Transverse colon (tissue), 4 donors: ENCODE results near the gene KRT23.

Source experiments
- EP300 ChIP-seq: sonication (generic); formaldehyde crosslinking; IDR thresholded peaks from one replicate; pipeline ENCODE4 v1.6.1; 2017; ENCODE audit warnings: antibody characterized with exemption, low read depth
- POLR2A ChIP-seq: fragments of 450-650 bp; IDR thresholded peaks from one replicate; pipeline ENCODE4 v1.6.1; 2016; ENCODE audit warnings: antibody characterized with exemption, mild to moderate bottlenecking, moderate library complexity
- POLR2AphosphoS5 ChIP-seq, 3 donors: sonication (generic); formaldehyde crosslinking; IDR thresholded peaks; one replicate each; pipeline ENCODE4 v1.6.1; 2016; ENCODE audit warnings: antibody characterized with exemption in 3 of 3
- TF ChIP-seq, protein P1 (sequence below), 5 experiments: fragments of 200-600 bp in 3 of 5; fragments of 450-650 bp in 2 of 5; sonication (generic) in 3 of 5; IDR thresholded peaks; 1 replicate in 2 of 5; 2 replicates in 3 of 5; pipeline ENCODE4 v1.5.1; 2016 to 2017; ENCODE audit warnings: antibody characterized with exemption in 5 of 5, inconsistent platforms in 3 of 5, mild to moderate bottlenecking in 2 of 5, moderate library complexity in 1 of 5

GRCh38 chr17:40975516-40975915 is 38.1 kb upstream of the KRT23 start:
- TF ChIP-seq, protein P1, sequence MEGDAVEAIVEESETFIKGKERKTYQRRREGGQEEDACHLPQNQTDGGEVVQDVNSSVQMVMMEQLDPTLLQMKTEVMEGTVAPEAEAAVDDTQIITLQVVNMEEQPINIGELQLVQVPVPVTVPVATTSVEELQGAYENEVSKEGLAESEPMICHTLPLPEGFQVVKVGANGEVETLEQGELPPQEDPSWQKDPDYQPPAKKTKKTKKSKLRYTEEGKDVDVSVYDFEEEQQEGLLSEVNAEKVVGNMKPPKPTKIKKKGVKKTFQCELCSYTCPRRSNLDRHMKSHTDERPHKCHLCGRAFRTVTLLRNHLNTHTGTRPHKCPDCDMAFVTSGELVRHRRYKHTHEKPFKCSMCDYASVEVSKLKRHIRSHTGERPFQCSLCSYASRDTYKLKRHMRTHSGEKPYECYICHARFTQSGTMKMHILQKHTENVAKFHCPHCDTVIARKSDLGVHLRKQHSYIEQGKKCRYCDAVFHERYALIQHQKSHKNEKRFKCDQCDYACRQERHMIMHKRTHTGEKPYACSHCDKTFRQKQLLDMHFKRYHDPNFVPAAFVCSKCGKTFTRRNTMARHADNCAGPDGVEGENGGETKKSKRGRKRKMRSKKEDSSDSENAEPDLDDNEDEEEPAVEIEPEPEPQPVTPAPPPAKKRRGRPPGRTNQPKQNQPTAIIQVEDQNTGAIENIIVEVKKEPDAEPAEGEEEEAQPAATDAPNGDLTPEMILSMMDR (IDR thresholded peaks at IDR 0.05): no peak
- TF ChIP-seq POLR2AphosphoS5 (IDR thresholded peaks at IDR 0.05) (no peak), POLR2A (no peak), EP300 (no peak)
